WTC11 (cell line): ENCODE data around the gene CYB5B. TPM values are rescaled to one million over a fixed set of nuclear protein-coding genes. Genes with fewer than 3 reads are reported as not detected.
"Not testable (repeated sequence)": the region's sequence is repeated elsewhere in the genome, so short reads cannot be mapped to it uniquely, and the experiment has no call there.

ENCODE experiments used
- ATAC-seq: fragments of 200-7000 bp; cut with Tn5 transposase; 2 replicates; pipeline ENCODE4 v1.10.0; 2021; ENCODE audit warnings: mild to moderate bottlenecking, moderate library complexity
- CTCF ChIA-PET: fragments of 300-600 bp; sonication (Branson Sonifier 250); formaldehyde crosslinking; loops from one replicate; lab custom pipeline; 2021; ENCODE audit warnings: antibody characterized with exemption; lab: Charles Lee
- POLR2A ChIA-PET: fragments of 350-600 bp; sonication (Branson Sonifier 250); formaldehyde crosslinking; loops from one replicate; lab custom pipeline; 2021; ENCODE audit warnings: antibody characterized with exemption; lab: Charles Lee
- DNase-seq: peaks from one replicate; pipeline ENCODE4 v3.0.0; 2021; ENCODE audit warnings: low spot score
- H3K27ac Mint-ChIP-seq: 2 replicates; pipeline ENCODE4 v1.8.0; 2021; ENCODE audit warnings: mixed read lengths
- H3K27me3 Mint-ChIP-seq: 2 replicates; pipeline ENCODE4 v1.8.0; 2021; ENCODE audit warnings: low read depth, mild to moderate bottlenecking, moderate library complexity, mixed read lengths
- H3K36me3 Mint-ChIP-seq: 2 replicates; pipeline ENCODE4 v1.8.0; 2021; ENCODE audit warnings: mixed read lengths
- H3K4me1 Mint-ChIP-seq: 2 replicates; pipeline ENCODE4 v1.8.0; 2022; ENCODE audit warnings: mixed read lengths
- H3K4me3 Mint-ChIP-seq: 2 replicates; pipeline ENCODE4 v1.8.0; 2021; ENCODE audit warnings: mild to moderate bottlenecking, moderate library complexity, mixed read lengths
- H3K9me3 Mint-ChIP-seq: 2 replicates; pipeline ENCODE4 v1.8.0; 2021; ENCODE audit warnings: mixed read lengths
- FOXK1 ChIP-seq: sonication (generic); formaldehyde crosslinking; IDR thresholded peaks from 2 replicates; pipeline ENCODE4 v1.8.0; 2022; ENCODE audit warnings: mild to moderate bottlenecking, moderate library complexity, missing genetic modification reagents
- GABPB1 ChIP-seq: sonication (generic); formaldehyde crosslinking; IDR thresholded peaks from 2 replicates; pipeline ENCODE4 v1.8.1; 2023; ENCODE audit warnings: mild to moderate bottlenecking, missing genetic modification reagents
- HMGXB4 ChIP-seq: sonication (generic); formaldehyde crosslinking; IDR thresholded peaks from 2 replicates; pipeline ENCODE4 v1.8.1; 2023; ENCODE audit warnings: mild to moderate bottlenecking, moderate library complexity, missing genetic modification reagents
- NFE2L1 ChIP-seq: sonication (generic); formaldehyde crosslinking; IDR thresholded peaks from 2 replicates; pipeline ENCODE4 v1.8.1; 2023; ENCODE audit warnings: missing genetic modification reagents
- NFYB ChIP-seq: sonication (generic); formaldehyde crosslinking; conservative IDR thresholded peaks from 2 replicates; pipeline ENCODE4 v1.8.0; 2022; ENCODE audit warnings: low read depth, missing genetic modification reagents
- NR2C2 ChIP-seq: sonication (generic); formaldehyde crosslinking; IDR thresholded peaks from 2 replicates; pipeline ENCODE4 v1.8.0; 2022; ENCODE audit warnings: mild to moderate bottlenecking, missing genetic modification reagents
- SMAD3 ChIP-seq: sonication (generic); formaldehyde crosslinking; IDR thresholded peaks from 2 replicates; pipeline ENCODE4 v1.8.0; 2022; ENCODE audit warnings: missing genetic modification reagents, mild to moderate bottlenecking, borderline replicate concordance
- SOX15 ChIP-seq: fragments of 250-450 bp; sonication (Bioruptor Pico); IDR thresholded peaks from 2 replicates; pipeline ENCODE4 v1.9.0; 2021; ENCODE audit warnings: mild to moderate bottlenecking
- TEAD4 ChIP-seq: sonication (generic); formaldehyde crosslinking; IDR thresholded peaks from 2 replicates; pipeline ENCODE4 v1.8.0; 2022; ENCODE audit warnings: mild to moderate bottlenecking, missing genetic modification reagents
- total RNA-seq: library from RNA; stranded (reverse); gene quantifications from 3 replicates; pipeline ENCODE4 v1.2.3, GENCODE V29; 2021
- TF ChIP-seq, protein P1 (sequence below): sonication (generic); formaldehyde crosslinking; IDR thresholded peaks from 2 replicates; pipeline ENCODE4 v1.8.1; 2023; ENCODE audit warnings: mild to moderate bottlenecking, missing genetic modification reagents
- TF ChIP-seq, protein P2 (sequence below): sonication (generic); formaldehyde crosslinking; IDR thresholded peaks from 2 replicates; pipeline ENCODE4 v1.8.0; 2023; ENCODE audit warnings: mild to moderate bottlenecking, missing genetic modification reagents
- TF ChIP-seq, protein P3 (sequence below): sonication (generic); formaldehyde crosslinking; IDR thresholded peaks from 2 replicates; pipeline ENCODE4 v1.8.1; 2022; ENCODE audit warnings: mild to moderate bottlenecking, missing genetic modification reagents, moderate library complexity, borderline replicate concordance
- TF ChIP-seq, protein P4 (sequence below): sonication (generic); formaldehyde crosslinking; conservative IDR thresholded peaks from 2 replicates; pipeline ENCODE4 v1.8.1; 2022; ENCODE audit warnings: mild to moderate bottlenecking, missing genetic modification reagents
- TF ChIP-seq, protein P5 (sequence below): sonication (generic); formaldehyde crosslinking; IDR thresholded peaks from 2 replicates; pipeline ENCODE4 v1.8.1; 2022; ENCODE audit warnings: low read depth, missing genetic modification reagents, borderline replicate concordance

Gene CYB5B
- total RNA-seq, 1 experiment from 2014 or later: 109 TPM

DNA sequence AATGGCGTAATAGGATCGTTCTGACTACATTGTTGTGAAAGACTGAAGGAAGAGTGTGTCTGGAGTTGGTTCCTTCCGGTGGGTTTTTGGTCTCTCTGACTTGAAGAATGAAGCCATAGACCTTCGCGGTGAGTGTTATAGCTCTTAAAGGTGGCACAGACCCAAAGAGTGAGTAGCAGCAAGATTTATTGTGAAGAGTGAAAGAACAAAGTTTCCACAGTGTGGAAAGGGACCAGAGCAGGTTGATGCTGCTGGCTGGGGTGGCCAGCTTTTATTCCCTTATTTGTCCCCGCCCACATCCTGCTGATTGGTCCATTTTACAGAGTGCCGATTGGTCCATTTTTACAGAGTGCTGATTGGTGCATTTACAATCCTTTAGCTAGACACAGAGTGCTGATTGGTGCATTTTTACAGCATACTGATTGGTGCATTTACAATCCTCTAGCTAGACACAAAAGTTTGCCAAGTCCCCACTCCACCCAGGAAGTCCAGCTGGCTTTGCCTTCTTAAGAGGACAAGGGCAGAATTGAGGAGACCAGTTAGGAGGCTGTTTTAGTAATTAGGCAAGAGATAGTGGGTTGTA lies 4.7 kb downstream of the CYB5B start:
- H3K36me3 Mint-ChIP-seq: peaks cover 51% of the 10 kb centered on the region
- CTCF ChIA-PET, ATAC-seq, H3K27ac Mint-ChIP-seq, POLR2A ChIA-PET, H3K27me3 Mint-ChIP-seq, H3K4me3 Mint-ChIP-seq, DNase-seq, H3K4me1 Mint-ChIP-seq: not testable (repeated sequence)
- TF ChIP-seq NFYB (CRISPR knock-in tag): peak; percentile 60
- peaks cover 19% of the 10 kb centered on the region for H3K9me3 Mint-ChIP-seq

GRCh38 chr16:69431948-69432468 lies 7.6 kb downstream of the CYB5B start:
- Mint-ChIP-seq H3K27me3 (no peaks in the 10 kb centered on the region), H3K4me1 (no peaks in the 10 kb centered on the region), H3K36me3 (peaks cover 42% of the 10 kb centered on the region), H3K4me3 (no peak overlapping the region), H3K9me3 (peaks cover 19% of the 10 kb centered on the region), H3K27ac (no peak overlapping the region)
- ChIA-PET CTCF (no interaction called here), POLR2A (no interaction called here)
- no peak for DNase-seq
- no peak for ATAC-seq
- TF ChIP-seq NR2C2 (CRISPR knock-in tag) (no peak), NFE2L1 (no peak)
- TF ChIP-seq, all 79 proteins: peak for 0

- CTCF ChIA-PET: no interaction called here
- Mint-ChIP-seq H3K4me3 (no peak overlapping the region), H3K36me3 (peaks cover 23% of the 10 kb centered on the region), H3K9me3 (peaks cover 7% of the 10 kb centered on the region), H3K27me3 (no peaks in the 10 kb centered on the region), H3K4me1 (no peaks in the 10 kb centered on the region), H3K27ac (no peak overlapping the region)
- no peak for TF ChIP-seq TEAD4
- TF ChIP-seq GABPB1 (CRISPR knock-in tag): no peak
- TF ChIP-seq FOXK1 (CRISPR knock-in tag): no peak
- TF ChIP-seq, protein P1, sequence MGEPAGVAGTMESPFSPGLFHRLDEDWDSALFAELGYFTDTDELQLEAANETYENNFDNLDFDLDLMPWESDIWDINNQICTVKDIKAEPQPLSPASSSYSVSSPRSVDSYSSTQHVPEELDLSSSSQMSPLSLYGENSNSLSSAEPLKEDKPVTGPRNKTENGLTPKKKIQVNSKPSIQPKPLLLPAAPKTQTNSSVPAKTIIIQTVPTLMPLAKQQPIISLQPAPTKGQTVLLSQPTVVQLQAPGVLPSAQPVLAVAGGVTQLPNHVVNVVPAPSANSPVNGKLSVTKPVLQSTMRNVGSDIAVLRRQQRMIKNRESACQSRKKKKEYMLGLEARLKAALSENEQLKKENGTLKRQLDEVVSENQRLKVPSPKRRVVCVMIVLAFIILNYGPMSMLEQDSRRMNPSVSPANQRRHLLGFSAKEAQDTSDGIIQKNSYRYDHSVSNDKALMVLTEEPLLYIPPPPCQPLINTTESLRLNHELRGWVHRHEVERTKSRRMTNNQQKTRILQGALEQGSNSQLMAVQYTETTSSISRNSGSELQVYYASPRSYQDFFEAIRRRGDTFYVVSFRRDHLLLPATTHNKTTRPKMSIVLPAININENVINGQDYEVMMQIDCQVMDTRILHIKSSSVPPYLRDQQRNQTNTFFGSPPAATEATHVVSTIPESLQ (CRISPR knock-in tag): no peak
- no peak for TF ChIP-seq SOX15 (CRISPR knock-in tag)
- no peak for ATAC-seq
- POLR2A ChIA-PET: no interaction called here
- DNase-seq: no peak
Observed at GRCh38 chr16:69434066-69434465, 9.6 kb downstream of the CYB5B start.

DNA sequence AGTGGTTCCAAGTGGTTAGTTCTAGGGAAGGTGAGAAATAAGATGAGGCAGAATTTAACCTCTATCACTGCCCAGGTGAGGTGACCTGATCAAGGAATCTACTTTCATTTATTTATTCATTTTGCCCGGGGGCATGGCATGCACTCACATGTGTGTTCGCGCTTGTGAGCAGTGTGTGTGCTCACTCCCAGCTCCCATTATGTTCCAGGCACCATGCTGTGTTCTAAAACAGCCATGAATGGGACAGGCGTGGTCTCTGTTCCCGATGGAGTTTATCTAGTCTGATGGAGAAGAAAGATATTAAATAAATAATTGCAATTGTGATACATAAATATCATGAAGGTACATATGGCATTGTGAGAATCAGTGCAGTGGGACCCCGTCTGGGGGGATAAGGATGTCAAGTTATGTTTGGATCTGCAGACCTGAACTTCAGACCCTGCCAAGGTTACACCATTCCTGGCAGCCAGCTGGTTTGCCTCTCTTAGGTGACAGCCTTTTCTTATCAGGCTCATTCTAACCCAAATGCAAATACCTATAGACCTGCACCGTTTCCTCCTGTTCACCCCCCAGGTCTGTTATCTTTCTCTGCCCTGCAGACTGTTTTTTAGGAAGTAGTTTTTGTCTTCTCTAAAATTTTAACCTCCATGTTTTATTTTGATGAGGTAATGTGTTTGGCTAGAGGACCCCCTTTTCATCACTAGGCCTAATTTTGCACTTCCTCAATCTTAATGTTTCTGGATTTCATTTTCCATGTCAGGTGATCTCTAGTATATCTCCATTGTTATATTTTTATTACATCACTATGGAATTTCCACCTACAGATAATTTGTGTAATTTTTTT lies 11.8 kb downstream of the CYB5B start:
- ChIA-PET CTCF (interaction anchor here (2.0 kb wide), 1 partner anchor 38 kb away, joined by 6 read pairs; no protein-coding TSS in a partner anchor), POLR2A (no interaction called here)
- H3K27ac Mint-ChIP-seq: peak overlapping the region; percentile 76
- ATAC-seq (no peak), DNase-seq (no peak)
- H3K27me3 Mint-ChIP-seq: no peaks in the 10 kb centered on the region
- H3K4me3 Mint-ChIP-seq: no peak overlapping the region
- peaks cover 9% of the 10 kb centered on the region for H3K36me3 Mint-ChIP-seq
- H3K9me3 Mint-ChIP-seq: no peaks in the 10 kb centered on the region
- H3K4me1 Mint-ChIP-seq: no peaks in the 10 kb centered on the region
- TF ChIP-seq SMAD3 (CRISPR knock-in tag) (no peak), SOX15 (CRISPR knock-in tag) (no peak), HMGXB4 (no peak)
- TF ChIP-seq, protein P1 (CRISPR knock-in tag): no peak
- TF ChIP-seq, protein P2, sequence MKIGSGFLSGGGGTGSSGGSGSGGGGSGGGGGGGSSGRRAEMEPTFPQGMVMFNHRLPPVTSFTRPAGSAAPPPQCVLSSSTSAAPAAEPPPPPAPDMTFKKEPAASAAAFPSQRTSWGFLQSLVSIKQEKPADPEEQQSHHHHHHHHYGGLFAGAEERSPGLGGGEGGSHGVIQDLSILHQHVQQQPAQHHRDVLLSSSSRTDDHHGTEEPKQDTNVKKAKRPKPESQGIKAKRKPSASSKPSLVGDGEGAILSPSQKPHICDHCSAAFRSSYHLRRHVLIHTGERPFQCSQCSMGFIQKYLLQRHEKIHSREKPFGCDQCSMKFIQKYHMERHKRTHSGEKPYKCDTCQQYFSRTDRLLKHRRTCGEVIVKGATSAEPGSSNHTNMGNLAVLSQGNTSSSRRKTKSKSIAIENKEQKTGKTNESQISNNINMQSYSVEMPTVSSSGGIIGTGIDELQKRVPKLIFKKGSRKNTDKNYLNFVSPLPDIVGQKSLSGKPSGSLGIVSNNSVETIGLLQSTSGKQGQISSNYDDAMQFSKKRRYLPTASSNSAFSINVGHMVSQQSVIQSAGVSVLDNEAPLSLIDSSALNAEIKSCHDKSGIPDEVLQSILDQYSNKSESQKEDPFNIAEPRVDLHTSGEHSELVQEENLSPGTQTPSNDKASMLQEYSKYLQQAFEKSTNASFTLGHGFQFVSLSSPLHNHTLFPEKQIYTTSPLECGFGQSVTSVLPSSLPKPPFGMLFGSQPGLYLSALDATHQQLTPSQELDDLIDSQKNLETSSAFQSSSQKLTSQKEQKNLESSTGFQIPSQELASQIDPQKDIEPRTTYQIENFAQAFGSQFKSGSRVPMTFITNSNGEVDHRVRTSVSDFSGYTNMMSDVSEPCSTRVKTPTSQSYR (CRISPR knock-in tag): no peak
- TF ChIP-seq, protein P3, sequence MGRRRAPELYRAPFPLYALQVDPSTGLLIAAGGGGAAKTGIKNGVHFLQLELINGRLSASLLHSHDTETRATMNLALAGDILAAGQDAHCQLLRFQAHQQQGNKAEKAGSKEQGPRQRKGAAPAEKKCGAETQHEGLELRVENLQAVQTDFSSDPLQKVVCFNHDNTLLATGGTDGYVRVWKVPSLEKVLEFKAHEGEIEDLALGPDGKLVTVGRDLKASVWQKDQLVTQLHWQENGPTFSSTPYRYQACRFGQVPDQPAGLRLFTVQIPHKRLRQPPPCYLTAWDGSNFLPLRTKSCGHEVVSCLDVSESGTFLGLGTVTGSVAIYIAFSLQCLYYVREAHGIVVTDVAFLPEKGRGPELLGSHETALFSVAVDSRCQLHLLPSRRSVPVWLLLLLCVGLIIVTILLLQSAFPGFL (CRISPR knock-in tag): no peak
- TF ChIP-seq, protein P4, sequence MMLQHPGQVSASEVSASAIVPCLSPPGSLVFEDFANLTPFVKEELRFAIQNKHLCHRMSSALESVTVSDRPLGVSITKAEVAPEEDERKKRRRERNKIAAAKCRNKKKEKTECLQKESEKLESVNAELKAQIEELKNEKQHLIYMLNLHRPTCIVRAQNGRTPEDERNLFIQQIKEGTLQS: no peak
- TF ChIP-seq, protein P5, sequence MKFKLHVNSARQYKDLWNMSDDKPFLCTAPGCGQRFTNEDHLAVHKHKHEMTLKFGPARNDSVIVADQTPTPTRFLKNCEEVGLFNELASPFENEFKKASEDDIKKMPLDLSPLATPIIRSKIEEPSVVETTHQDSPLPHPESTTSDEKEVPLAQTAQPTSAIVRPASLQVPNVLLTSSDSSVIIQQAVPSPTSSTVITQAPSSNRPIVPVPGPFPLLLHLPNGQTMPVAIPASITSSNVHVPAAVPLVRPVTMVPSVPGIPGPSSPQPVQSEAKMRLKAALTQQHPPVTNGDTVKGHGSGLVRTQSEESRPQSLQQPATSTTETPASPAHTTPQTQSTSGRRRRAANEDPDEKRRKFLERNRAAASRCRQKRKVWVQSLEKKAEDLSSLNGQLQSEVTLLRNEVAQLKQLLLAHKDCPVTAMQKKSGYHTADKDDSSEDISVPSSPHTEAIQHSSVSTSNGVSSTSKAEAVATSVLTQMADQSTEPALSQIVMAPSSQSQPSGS (CRISPR knock-in tag): no peak
